HG02938 (cell line): Measurements from ENCODE around the gene PLXNA4.
"Not testable (repeated sequence)": the region's sequence is repeated elsewhere in the genome, so short reads cannot be mapped to it uniquely, and the experiment has no call there.

Source experiments
- ATAC-seq: cut with Tn5 transposase; IDR thresholded peaks from one replicate; pipeline ENCODE4 v1.9.1; 2021; ENCODE audit warnings: mild to moderate bottlenecking, moderate library complexity; ENCODE audit not compliant: unreplicated experiment

Gene PLXNA4

DNA sequence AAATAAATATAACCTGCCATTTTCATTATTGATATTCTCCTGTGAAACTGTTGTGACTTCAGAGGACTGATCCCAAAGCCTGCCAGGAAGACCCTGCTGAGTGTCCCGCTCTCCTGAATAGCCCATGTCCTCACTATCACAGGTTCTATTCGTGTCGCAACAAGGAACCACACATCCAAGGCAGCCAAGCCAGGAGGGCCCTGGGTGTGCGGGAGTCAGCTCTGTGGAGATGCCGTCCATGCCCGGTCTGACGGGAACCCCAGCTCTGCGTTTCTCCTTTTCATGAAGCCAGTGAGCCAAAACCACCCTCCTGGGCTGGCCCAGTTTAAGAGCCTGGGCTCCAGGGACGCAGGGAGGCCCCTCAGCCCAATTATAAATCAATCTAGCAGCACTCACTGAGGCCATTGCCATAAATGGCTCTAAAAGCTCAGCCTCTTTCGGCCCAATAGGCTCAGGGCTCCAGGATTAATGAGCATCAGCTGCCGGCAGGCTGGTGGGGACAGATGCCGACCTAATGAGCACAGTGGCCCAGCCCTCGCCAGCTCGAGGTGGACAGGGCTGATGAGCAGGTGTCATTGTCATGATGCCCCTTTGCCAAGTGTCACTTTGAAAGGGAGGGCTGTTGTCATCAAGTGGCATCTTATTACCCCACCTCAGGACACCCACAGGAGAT is 177.9 kb downstream of the PLXNA4 start:
- ATAC-seq: no peak

DNA sequence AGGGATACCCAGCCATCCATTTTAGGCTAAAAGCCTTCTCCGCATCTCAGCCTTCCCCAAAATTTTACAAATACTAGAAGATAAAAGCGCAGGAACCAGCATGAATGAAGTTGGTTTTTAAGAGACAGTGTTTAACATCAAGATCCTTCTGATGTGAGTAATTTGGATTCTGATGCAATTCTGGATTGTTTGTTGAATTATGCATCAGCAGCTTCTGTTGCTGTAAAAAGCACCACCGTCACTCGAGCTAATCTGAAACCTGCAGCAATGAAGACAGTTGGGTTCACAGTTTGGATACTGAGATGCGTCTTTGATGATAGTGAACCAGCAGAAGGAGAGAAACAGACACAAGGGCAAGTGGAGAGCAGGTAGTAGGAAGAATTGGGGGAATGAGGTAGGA is 179.2 kb downstream of the PLXNA4 start:
- no peak for ATAC-seq

DNA sequence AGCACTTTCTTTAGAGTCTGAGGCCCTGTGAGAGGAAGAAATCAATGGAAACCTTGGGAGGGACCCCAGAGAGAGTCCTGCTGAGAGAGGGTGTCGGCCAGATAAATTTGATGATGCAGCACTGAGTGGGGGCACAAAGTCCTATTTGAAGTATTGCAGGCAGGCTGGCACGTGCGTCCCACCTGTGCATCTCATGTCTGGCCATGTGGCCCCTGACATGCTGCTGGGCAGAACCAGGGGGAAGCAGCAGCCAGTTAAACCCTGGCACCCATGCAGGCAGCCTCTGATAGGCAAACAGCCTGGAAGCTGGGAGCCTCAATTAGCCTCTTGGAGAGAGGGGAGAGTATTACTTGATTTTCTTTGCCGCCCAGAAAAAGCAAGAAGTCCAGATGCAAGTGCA is 180.9 kb downstream of the PLXNA4 start:
- no peak for ATAC-seq

DNA sequence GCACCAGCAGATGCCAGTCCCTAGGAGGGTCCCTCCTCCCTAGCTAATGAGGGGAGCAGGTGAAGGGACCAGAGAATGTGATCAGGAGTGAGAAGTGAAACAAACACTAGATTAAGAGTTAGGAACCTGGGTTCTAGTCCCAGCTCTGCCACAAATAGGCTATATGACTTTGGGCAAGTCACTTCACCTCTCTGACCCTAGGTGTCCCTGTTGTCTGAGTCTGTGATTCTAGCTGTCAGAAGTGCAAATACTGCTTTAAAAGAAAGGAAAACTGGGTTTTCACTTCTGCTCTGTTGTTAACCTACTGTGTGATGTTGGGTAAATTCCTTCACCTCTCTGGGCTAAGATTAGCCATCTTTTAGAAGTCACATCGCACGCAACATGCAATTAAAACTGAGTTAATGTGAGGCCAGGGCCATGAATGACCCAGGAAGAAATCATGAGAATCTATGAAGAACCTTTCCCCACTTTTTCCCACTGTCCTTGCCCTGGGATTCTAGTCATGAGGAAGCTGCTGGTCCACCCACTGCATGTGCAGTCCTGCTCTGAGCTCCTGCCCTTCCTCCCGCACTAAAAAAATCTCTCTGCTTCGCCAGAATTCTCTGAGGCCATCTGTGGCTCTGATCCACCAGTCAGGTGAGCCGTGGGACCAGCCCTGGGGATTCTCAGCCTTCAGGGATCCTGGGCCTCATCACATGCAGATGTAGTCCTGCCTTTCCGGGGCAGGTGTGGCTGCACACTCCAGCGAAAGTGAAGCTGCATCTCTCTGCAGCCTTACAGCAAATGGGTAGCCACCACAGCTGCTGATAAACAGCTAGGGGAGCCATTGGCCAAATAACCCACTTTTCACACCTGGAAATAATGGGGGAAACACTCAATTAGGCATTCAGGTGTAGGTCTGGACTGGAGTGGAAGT is 181.7 kb downstream of the PLXNA4 start:
- ATAC-seq: no peak

DNA sequence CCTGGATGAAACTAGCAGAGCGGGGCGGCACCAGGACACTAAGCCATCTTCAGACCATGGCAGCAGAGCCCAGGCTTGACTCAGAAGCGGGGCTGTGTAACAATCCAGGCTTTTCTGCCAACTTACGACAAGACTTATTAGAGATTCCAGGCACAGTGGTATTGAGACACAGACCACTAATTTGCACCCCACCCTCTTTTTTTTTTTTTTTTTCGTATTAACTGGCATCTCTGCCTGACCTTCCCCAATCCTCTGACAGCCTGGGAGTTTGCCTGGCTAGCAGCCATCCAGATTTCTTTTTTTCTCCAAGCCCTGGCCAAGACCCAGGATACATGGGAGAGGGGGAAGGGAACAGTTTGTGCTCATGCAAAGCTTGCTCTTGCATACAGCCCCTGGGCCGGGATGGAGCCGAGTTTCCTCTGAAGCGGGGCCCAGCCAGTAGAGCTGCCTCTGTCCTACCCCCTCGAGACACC is 182.4 kb downstream of the PLXNA4 start:
- ATAC-seq: no peak

DNA sequence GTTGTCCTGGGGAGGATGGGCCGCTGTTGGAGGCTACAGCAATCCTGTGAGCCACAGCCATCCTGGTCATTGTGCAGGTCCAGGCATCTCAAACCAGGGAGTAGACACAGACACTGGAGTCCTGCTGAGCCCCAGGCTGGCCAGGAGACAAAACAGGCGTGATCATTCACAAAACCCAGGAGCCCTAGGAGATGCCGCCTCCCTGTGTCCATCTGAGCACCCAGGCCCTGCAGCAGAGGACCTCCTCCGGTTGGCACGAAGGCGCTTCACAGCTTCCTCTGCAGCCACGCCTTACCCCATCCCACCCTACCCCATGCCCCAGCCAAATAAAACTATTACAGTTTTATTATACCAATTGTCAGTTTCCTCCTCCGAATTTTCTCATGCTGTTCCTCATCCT is 183.6 kb downstream of the PLXNA4 start:
- ATAC-seq: no peak

DNA sequence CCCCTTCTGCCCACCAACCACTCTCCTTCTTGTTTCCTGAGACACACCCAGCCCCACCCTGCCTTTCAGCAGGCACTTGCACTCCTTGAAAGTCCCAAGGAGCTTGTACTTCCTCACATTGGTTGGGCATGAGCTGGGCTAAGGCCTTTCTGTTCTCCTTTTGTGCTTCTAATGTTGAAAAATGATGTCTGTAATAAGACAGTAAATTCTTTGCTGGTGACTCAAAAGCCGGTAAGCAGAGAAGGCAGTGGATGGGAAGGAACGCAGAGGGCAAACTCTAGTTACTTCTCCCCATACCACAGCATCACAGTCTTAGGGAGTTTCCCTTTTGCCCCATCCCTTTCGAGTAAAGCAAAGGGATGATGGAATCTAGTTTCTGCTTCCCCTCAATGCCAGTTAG is 185.6 kb downstream of the PLXNA4 start:
- no peak for ATAC-seq

DNA sequence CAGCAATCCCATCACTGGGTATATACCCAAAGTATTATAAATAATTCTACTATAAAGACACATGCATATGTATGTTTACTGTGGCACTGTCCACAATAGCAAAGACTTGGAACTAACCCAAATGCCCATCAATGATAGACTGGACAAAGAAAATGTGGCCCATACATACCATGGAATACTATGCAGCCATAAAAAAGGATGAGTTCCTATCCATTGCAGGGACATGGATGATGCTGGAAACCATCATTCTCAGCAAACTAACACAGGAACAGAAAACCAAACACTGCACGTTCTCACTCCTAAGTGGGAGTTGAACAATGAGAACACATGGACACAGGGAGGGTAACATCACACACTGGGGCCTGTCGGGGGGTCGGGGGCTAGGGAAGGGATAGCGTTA is 186.2 kb downstream of the PLXNA4 start:
- ATAC-seq: not testable (repeated sequence)

DNA sequence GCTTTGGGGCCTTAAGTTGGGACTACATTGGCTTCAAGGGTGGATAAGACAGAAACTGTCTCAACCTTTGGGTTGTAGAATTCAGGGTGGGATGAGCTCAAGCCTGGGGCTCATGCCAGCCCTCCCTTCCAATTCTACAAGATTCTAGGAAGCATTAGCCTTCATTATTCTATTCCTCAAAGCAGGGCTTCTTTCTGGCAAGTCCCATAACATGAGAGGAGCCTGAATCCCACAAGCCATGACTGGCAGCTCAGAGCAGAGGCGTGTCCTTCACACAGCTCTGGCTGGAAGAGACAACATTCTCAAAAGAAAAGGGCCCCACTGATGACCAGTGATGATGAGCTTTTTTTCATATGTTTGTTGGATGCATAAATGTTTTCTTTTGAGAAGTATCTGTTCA is 187.6 kb downstream of the PLXNA4 start:
- ATAC-seq: no peak

DNA sequence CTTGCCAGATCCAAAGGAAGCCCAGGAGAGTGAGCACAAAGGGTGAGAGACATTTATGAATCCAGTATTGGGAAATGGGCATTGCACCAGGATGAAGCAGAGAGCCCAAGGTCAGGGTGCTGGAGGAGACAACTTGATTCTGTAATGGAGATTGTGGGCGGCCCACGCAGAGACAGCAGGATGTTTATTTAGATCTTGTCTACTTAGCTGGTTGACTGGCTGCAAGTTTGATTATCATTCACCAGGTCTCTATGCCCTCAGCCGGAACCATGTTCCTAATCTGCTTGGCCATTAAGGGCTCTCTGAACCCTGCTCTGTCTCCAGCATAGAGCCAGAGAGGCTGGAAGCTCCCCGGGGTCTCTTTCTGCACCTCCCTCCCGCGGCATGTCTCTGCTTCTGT is 188.7 kb downstream of the PLXNA4 start:
- no peak for ATAC-seq

DNA sequence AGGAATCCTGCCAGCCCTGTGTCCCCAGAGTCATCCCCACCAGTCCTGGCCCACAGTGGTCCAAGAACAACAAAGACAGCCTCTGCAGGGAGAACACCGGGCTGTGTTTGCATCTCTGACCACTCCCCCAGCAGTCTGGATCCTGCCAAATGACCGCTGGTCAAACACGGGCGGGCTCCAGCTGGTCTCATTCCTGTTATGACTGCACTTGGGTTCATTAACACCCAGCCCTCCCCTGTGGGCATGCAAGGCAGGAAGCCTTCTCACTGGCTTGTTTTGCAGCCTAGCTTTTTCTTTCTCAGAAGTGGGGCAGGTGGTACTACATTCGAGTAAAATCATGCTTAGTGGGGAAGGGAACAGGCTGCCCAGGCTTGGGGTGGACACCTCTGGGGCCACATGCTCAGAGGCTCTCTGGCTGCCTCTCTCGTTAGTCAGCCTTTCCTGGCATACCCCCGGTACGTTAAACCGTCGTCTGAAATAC is 190.0 kb downstream of the PLXNA4 start:
- no peak for ATAC-seq

DNA sequence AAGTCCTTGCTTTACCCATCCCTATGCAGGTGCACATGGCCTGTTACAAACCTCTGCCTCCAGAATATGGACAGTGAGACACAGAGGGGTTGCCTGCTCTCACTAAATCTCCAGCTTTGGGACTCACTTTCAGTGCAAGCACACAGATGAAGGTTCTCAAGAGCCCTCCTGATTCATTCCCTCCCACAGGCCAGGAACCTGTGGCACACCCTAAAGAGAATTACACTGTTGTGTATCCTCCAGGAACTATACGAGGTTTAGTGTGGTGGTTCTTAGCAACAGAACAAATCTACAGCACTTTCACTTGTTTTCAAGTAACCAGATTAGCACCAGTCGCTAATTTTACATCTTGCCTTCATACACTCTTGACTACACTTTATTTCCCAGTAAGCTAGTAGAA is 192.3 kb downstream of the PLXNA4 start:
- ATAC-seq: no peak

DNA sequence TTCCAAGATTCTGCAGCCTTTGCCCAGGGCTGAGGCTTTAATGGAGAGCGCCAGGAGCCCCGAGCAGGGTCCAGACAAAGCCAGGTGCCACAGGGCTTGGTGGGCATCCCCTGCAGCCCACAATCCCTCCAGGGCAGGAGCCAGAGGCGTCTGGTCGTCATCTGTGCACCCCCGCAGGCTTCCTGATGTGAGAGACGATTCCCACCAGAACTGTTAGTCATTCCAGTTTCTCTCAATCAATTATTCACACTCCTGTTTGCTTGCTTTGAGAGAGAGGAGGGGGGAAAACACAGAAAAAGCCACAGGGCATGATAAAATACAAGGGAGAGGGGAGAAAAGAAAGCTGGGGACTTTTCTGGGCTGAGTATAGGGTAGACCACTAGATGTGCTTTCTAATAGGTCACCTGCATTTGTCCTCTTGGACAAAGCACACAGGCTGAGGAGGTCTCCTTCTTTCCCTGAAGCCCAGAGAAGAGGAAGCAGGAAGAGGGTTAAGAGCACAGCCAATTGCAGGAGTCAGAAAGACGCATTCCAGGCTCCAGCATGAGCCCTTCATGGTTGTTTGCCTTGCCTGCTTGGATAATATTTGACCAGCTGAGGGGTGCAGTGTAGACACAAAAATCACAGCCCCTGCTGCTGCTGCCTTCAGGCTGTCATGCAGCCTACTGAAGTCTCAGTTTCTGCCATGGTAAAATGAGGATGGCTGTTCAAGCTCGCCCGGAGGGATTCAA is 194.4 kb downstream of the PLXNA4 start:
- ATAC-seq: no peak

DNA sequence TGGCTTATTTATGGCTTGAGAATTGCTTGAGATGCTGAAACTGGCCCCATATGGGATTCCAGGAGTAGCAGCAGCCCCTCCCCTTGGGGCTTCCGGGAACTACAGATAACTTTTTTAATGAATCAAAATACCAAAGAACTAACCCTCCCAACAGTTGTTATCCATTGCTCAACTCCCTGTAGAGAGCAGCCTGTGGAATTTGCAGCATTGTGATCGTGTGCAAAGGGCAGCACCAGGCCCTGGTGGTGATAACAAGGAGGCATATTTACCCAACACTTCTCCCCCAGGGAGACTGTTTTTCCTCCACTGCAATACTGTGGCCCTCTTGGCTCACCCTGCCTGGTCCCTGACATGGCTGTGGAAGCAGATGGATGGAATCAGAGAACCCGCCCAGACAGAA is 196.2 kb downstream of the PLXNA4 start:
- no peak for ATAC-seq

DNA sequence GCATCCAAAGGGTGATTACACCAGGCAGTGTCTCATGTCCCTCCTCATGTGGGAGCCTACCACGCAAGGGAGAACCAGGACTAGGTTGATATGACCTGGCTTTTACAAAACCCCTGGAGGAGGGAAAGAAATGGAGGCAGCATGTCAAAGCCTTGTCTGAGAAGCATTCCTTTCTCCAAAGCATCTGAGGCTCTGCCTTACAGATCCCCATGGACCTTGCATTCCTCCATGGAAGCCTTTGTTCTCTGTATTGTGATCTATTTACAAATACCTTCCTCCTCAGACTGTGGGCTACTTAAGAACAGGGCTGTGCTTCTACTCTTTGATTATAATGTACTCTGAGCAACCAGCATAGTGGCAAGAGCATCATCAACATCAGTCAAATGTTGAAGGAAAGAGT is 197.0 kb downstream of the PLXNA4 start:
- ATAC-seq: no peak

DNA sequence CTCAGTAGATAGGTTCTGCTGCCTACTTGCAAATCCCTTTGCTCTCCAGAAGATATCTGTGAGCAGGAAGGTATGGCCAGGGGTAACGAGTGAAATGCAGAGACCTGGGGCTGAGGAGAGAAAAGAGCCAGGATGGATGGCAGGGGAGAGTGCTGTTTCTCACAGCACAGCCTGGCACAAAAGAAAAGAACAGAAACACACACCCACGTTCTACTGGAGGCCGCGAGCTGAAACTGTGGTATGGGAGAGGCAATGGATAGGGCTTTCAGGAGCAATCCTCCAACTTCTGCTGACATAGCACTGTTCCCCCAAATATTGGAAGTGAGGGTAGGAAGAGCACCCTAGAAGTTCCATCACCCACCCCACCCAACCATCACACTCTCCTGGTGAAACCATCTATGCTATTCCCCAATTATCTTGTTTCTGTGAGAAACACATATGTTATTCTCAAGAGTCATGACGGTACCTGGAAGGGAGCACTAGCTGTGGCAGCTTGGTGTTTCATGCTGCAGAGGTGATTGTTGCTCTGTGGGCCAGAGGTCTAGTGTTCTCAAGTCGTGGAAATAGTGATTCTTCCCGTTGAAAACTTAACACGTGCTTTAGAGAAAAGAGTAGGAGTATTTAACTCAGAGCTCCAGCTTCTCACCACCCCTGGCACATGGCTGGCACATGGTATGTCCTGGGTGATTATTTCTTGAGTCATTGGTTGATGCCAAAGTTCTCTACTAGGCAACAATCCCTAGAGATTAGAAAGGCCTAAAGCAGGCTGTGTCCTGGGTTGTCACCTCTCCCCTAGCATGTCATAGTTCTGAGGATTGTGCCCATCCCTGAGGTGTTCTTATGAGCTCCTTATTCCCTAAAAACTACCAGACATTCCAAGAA is 198.3 kb downstream of the PLXNA4 start:
- ATAC-seq: no peak

DNA sequence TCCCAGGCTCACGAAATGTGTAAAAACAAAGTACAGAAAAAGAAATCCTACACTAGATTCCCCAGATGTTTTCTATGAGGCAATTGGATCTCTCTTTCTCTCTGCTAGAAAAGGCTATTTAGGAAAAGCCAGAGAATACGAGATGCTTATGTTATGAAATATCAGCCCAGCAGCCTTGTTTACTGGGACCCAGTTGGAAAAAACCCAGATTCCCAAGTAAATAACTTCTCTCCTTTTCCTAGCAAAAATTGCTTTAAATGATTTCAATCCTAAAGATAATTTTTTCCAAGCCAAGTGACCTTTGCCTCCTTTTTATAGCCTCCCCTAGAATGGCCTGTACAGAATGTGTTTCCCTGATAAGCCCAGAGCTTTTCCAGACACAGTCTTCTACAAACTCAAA is 199.3 kb downstream of the PLXNA4 start:
- no peak for ATAC-seq

DNA sequence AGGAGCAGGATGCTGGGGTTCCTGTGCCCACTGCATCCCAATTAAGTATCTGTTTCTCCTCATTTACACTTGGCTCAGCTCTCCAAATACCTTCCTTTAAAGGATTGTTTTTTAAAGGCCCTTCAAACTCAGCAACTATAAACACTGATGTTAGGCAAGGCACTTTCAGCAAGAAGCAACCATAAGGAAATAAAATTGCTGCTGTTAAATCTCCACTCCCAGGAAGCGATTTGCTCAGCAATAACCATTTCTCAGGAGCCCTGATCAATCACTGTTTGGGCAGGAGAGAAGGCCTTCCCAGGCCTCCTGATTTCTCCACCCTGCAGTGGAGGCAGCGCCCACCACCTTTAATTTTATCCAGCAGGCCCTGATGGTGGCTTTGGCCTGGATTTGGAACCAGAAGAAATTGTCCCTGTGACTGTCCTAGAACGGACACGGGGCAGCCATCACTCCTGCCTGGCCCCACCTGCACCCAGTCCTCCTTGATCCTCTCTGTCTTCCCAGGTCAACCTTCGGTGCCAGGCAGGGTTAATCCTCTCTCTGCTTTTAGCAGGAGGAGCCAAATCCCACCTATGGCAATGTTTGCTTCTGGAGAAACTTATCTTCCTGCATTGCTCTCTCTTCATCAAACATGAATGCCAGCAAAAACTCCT is 199.8 kb downstream of the PLXNA4 start:
- no peak for ATAC-seq

DNA sequence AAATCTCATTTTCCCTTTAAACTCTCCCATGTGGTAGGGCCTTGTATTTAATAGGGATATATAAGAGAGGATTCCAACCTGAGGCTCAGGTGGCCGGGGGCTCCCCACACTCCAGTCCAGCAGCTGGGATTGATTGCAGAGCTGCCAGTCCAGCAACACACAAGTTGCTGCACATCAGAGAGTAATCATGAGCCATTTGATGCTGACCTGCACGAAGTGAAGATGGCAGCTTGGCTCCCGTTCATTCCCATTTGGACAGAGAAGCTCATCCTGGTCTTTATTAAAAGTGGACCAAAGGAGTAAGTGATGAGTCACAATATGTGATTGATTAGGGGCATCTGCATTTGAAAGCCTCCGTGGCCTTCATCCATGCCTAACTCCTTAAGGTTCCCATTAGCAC is 202.4 kb downstream of the PLXNA4 start:
- no peak for ATAC-seq

DNA sequence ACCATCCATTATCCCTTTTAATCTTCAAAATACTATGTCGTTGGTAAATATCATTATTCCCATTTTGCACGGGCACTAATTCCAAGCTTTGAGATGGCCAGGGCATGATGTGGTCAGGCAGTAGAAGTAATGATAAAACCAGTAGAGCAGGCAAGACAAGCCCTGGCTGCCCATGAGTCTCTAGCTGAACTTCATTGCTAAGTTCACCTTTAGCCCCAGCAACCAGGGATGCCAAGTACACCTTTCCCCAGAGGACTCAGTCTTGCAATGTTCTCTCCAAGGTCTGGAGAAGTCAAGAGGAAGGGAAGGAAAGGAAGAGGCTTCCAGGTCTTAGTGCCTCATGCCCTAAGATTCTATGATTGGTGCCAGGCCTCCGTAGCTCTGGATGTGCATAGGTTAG is 203.2 kb downstream of the PLXNA4 start:
- no peak for ATAC-seq
